Measurements from ENCODE around the gene IMPA2.
"Not testable (repeated sequence)": the region's sequence is repeated elsewhere in the genome, so short reads cannot be mapped to it uniquely, and the experiment has no call there.

Gene IMPA2

GRCh38 chr18:11953113-11953512 is 28.2 kb upstream of the IMPA2 start:
- Histone ChIP-seq H2AFZ (ENCODE audit: low read depth) (no peak overlapping the region), H3K27me3 (ENCODE audit: insufficient read depth, low read depth) (no peaks in the 10 kb centered on the region), H3K36me3 (ENCODE audit: insufficient read depth) (no peaks in the 10 kb centered on the region), H4K20me1 (ENCODE audit: insufficient read depth) (no peaks in the 10 kb centered on the region), H3K4me3 (IDR thresholded peaks at IDR 0.05; ENCODE audit: insufficient read depth, low read depth, low read length) (no peak overlapping the region), H3K4me2 (no peak overlapping the region), H3K79me2 (ENCODE audit: insufficient read depth, low read depth) (no peaks in the 10 kb centered on the region), H3K27ac (no peak overlapping the region), H3K9ac (no peak overlapping the region), H3K4me1 (ENCODE audit: low read depth, poor library complexity, severe bottlenecking) (no peaks in the 10 kb centered on the region)
- TF ChIP-seq CTCF (conservative IDR thresholded peaks at IDR 0.05; ENCODE audit: low read depth, low read length), result no peak

GRCh38 chr18:11955239-11956029 is 25.9 kb upstream of the IMPA2 start:
- Histone ChIP-seq H3K27ac (no peak overlapping the region), H4K20me1 (ENCODE audit: insufficient read depth) (no peaks in the 10 kb centered on the region), H3K36me3 (ENCODE audit: insufficient read depth) (no peaks in the 10 kb centered on the region), H3K4me3 (IDR thresholded peaks at IDR 0.05; ENCODE audit: insufficient read depth, low read depth, low read length) (no peak overlapping the region), H3K4me1 (ENCODE audit: low read depth, poor library complexity, severe bottlenecking) (no peaks in the 10 kb centered on the region), H2AFZ (ENCODE audit: low read depth) (no peak overlapping the region; the same call in 1 of the 2 replicates), H3K4me2 (no peak overlapping the region), H3K9ac (no peak overlapping the region), H3K79me2 (ENCODE audit: insufficient read depth, low read depth) (no peaks in the 10 kb centered on the region), H3K27me3 (ENCODE audit: insufficient read depth, low read depth) (no peaks in the 10 kb centered on the region)
- no peak for TF ChIP-seq CTCF (conservative IDR thresholded peaks at IDR 0.05; ENCODE audit: low read depth, low read length)

GRCh38 chr18:11956371-11957308 is 24.7 kb upstream of the IMPA2 start:
- no peak overlapping the region for H3K4me3 ChIP-seq (IDR thresholded peaks at IDR 0.05; ENCODE audit: insufficient read depth, low read depth, low read length)
- H3K9ac ChIP-seq, result no peak overlapping the region
- H3K4me1 ChIP-seq (ENCODE audit: low read depth, poor library complexity, severe bottlenecking), result no peaks in the 10 kb centered on the region
- no peak overlapping the region for H3K27ac ChIP-seq
- H3K4me2 ChIP-seq, result no peak overlapping the region
- no peaks in the 10 kb centered on the region for H3K36me3 ChIP-seq (ENCODE audit: insufficient read depth)
- H3K79me2 ChIP-seq (ENCODE audit: insufficient read depth, low read depth), result no peaks in the 10 kb centered on the region
- no peak for TF ChIP-seq CTCF (conservative IDR thresholded peaks at IDR 0.05; ENCODE audit: low read depth, low read length)
- no peaks in the 10 kb centered on the region for H3K27me3 ChIP-seq (ENCODE audit: insufficient read depth, low read depth)
- no peak overlapping the region for H2AFZ ChIP-seq (ENCODE audit: low read depth)
- H4K20me1 ChIP-seq (ENCODE audit: insufficient read depth), result no peaks in the 10 kb centered on the region

- no peak for TF ChIP-seq CTCF (conservative IDR thresholded peaks at IDR 0.05; ENCODE audit: low read depth, low read length)
- Histone ChIP-seq H3K27ac (no peak overlapping the region), H3K36me3 (ENCODE audit: insufficient read depth) (no peaks in the 10 kb centered on the region), H3K9ac (no peak overlapping the region), H3K4me1 (ENCODE audit: low read depth, poor library complexity, severe bottlenecking) (no peaks in the 10 kb centered on the region), H2AFZ (ENCODE audit: low read depth) (no peak overlapping the region), H3K4me2 (no peak overlapping the region), H4K20me1 (ENCODE audit: insufficient read depth) (no peaks in the 10 kb centered on the region), H3K79me2 (ENCODE audit: insufficient read depth, low read depth) (no peaks in the 10 kb centered on the region), H3K4me3 (IDR thresholded peaks at IDR 0.05; ENCODE audit: insufficient read depth, low read depth, low read length) (no peak overlapping the region), H3K27me3 (ENCODE audit: insufficient read depth, low read depth) (no peaks in the 10 kb centered on the region)
Measured at GRCh38 chr18:11957636-11958035, 23.7 kb upstream of the IMPA2 start.

GRCh38 chr18:11959651-11960050 is 21.7 kb upstream of the IMPA2 start:
- not testable (repeated sequence) for H4K20me1 ChIP-seq (ENCODE audit: insufficient read depth); H3K27ac ChIP-seq; H3K4me1 ChIP-seq (ENCODE audit: low read depth, poor library complexity, severe bottlenecking); H3K36me3 ChIP-seq (ENCODE audit: insufficient read depth); H3K27me3 ChIP-seq (ENCODE audit: insufficient read depth, low read depth); H2AFZ ChIP-seq (ENCODE audit: low read depth); H3K4me2 ChIP-seq; H3K4me3 ChIP-seq (IDR thresholded peaks at IDR 0.05; ENCODE audit: insufficient read depth, low read depth, low read length); H3K79me2 ChIP-seq (ENCODE audit: insufficient read depth, low read depth); H3K9ac ChIP-seq
